ENCODE data around the gene PTPRM. TPM values are rescaled to one million over a fixed set of nuclear protein-coding genes. Genes with fewer than 3 reads are reported as not detected.

Gene PTPRM
- total RNA-seq, 1 experiment from 2014 or later = 6.2 TPM

DNA sequence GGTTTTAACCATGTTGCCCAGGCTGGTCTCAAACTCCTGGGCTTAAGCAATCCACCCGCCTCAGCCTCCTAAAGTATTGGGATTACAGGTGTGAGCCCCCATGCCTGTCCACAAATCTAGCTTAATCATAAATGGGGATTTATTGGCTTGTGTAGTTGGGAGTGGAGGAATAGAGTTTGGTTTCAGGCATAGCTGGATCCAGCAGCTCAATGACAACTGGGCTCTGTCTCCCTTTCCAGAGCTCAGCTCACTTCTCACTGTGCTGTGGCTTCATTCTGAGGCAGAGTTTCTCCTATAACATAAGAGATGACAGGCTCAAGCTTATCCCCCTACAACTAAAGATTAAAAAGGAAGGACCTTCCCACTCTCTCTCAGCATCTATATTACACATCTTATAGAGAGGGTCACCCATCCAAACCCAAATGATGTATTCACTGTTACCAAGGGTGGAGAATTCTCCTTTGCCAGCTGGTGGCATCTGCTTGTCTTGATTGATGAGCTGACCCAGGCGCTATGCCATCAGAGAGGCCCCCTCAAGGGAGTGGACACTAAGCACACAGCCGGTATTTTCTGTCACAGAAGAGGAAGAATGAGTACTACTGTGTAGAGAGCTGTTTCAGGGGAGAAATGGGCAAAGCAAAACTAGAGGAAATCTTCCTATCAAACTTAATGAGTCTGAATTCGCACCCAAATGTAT is 280.4 kb downstream of the PTPRM start:
- H3K23ac ChIP-seq (ENCODE audit: insufficient read length, low read depth, low read length) = no peak overlapping the region
- H3K56ac ChIP-seq (ENCODE audit: insufficient read length, low read depth, low read length) = no peak overlapping the region
- H3K9ac ChIP-seq (ENCODE audit: extremely low read depth, insufficient read length, low read length) = no peak overlapping the region
- peaks cover 12% of the 10 kb centered on the region for H3K9me3 ChIP-seq (ENCODE audit: control insufficient read depth, low read depth, low read length)
- H2BK120ac ChIP-seq (ENCODE audit: low read depth, low read length, poor library complexity, severe bottlenecking) = no peak overlapping the region
- no peaks in the 10 kb centered on the region for H4K20me1 ChIP-seq (ENCODE audit: control insufficient read depth, insufficient read depth, insufficient read length)
- no peak overlapping the region for H2AK5ac ChIP-seq (ENCODE audit: insufficient read length, low read length)
- H3K18ac ChIP-seq (ENCODE audit: insufficient read length, low read depth, low read length) = no peak overlapping the region
- no CpG with 5 or more reads among the region's 4 CpGs for WGBS (ENCODE audit: extremely low coverage, insufficient read length, low lambda C conversion rate)
- TF ChIP-seq, protein P1, sequence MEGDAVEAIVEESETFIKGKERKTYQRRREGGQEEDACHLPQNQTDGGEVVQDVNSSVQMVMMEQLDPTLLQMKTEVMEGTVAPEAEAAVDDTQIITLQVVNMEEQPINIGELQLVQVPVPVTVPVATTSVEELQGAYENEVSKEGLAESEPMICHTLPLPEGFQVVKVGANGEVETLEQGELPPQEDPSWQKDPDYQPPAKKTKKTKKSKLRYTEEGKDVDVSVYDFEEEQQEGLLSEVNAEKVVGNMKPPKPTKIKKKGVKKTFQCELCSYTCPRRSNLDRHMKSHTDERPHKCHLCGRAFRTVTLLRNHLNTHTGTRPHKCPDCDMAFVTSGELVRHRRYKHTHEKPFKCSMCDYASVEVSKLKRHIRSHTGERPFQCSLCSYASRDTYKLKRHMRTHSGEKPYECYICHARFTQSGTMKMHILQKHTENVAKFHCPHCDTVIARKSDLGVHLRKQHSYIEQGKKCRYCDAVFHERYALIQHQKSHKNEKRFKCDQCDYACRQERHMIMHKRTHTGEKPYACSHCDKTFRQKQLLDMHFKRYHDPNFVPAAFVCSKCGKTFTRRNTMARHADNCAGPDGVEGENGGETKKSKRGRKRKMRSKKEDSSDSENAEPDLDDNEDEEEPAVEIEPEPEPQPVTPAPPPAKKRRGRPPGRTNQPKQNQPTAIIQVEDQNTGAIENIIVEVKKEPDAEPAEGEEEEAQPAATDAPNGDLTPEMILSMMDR (conservative IDR thresholded peaks at IDR 0.05) = no peak
- no peaks in the 10 kb centered on the region for H3K79me1 ChIP-seq (ENCODE audit: insufficient read depth, low read depth, low read length, poor library complexity, severe bottlenecking)
- no peak overlapping the region for H4K91ac ChIP-seq (ENCODE audit: insufficient read length, low read depth, low read length)
- no peak overlapping the region for H3K27ac ChIP-seq (ENCODE audit: insufficient read length, low read depth, low read length)
- DNase-seq = no peak
- H2BK5ac ChIP-seq (ENCODE audit: insufficient read length, low read length) = no peak overlapping the region
- no peak overlapping the region for H2AFZ ChIP-seq (ENCODE audit: low read length)
- Mint-ChIP-seq H3K4me3 (no peak overlapping the region), H3K27me3 (ENCODE audit: low read depth) (no peaks in the 10 kb centered on the region; the same call in none of the 2 replicates), H3K9me3 (peaks cover 20 to 29% of the 10 kb centered on the region in 2 experiments), H3K4me1 (no peaks in the 10 kb centered on the region; a peak in 1 of 4 replicates), H3K27ac (no peak overlapping the region), H3K36me3 (ENCODE audit: insufficient read depth in 1 of 3, low read depth in 3 of 3) (peaks cover 0 to 18% (median 13%) of the 10 kb centered on the region in 3 experiments; a peak in 6 of 7 replicates)
- no peak overlapping the region for H3T11ph ChIP-seq (ENCODE audit: low read length)
- no peak overlapping the region for H2BK20ac ChIP-seq (ENCODE audit: low read depth, low read length, poor library complexity, severe bottlenecking)
- no peaks in the 10 kb centered on the region for H3K23me2 ChIP-seq (ENCODE audit: insufficient read length, low read depth, low read length, poor library complexity, severe bottlenecking)
- no peak overlapping the region for H4K8ac ChIP-seq (replicated peaks; ENCODE audit: insufficient read length, low read depth, low read length)
- H3K4ac ChIP-seq (ENCODE audit: low read depth, low read length) = no peak overlapping the region
- no peak overlapping the region for H3K14ac ChIP-seq (ENCODE audit: insufficient read depth, low read length)
- H3K79me2 ChIP-seq (ENCODE audit: insufficient read depth, low read length) = no peaks in the 10 kb centered on the region
- no peaks in the 10 kb centered on the region for H3K4me1 ChIP-seq (ENCODE audit: insufficient read depth, low read length)
- no peak overlapping the region for H4K5ac ChIP-seq (ENCODE audit: insufficient read length, low read depth, low read length)
- H2BK15ac ChIP-seq (ENCODE audit: low read depth, low read length) = no peak overlapping the region
- no peak overlapping the region for H2BK12ac ChIP-seq (ENCODE audit: insufficient read length, low read depth, low read length)
- H3K27me3 ChIP-seq (ENCODE audit: insufficient read depth, low read length) = no peaks in the 10 kb centered on the region
- no peak overlapping the region for H3K4me2 ChIP-seq (ENCODE audit: insufficient read depth, insufficient read length, low read length)
